Measurements from ENCODE around the gene ECI1.
"Not testable (repeated sequence)": the region's sequence is repeated elsewhere in the genome, so short reads cannot be mapped to it uniquely, and the experiment has no call there.

The ECI1 gene

DNA sequence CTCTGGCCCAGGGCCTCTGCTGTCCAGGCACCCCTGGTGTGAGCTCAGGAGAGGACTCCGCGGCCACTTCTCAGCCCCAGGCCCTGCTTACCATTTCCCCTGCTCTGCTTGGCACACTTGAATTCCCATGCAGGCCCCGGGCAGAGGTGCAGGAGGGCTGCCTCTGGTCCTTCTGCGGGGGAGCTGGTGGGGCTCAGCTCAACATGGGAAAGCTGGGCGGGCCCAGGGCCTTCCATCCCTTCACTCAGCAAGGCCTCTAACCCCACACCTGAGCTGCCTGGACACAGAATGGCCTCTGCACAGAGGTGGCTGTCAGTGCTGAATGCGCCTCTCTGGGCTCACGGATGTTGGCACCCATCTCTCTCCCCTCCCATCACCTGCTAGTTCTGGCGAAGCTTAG is 29.1 kb upstream of the ECI1 start:
- no peak for DNase-seq (ENCODE audit: low spot score)

DNA sequence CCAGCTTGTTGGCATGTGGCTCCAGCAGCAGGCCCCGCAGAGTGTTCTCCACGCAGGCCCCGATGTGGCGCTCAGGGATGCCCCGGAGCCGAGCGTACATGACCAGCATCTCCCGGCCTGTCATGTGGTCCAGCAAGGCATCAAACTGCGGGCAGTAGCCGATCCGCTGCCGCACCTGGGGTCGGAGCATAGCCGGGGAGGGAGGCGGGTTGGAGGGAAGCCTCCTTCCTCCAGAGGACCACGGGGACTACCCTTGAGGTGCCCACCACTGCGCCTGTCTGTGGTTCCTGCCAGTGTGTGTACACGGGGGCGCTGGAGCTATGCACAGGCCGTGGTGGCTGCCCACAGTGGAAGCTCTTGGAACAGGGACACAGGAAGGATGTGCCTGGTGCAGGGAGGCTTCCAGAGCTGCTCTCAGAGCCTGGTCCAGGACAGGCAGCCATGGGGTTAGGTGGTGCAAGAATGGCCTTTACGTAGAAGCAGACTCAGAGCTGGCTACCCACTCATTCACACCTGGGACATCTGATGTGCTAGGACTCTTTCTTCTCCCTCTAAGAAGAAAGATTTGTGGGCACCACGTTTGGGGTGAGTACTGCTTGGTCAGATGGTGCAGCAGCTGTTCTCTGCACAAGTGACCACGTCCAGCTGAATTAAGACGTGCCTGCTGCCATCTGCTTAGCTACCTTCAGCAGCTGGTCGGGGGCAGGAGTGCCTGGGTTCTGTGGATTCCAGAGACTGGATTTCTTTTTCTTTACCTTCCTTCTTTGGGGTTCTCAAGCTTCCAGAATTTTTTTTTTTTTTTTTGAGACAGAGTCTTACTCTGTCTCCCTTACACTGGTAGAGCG is 27.8 kb upstream of the ECI1 start:
- DNase-seq (ENCODE audit: low spot score) = no peak

DNA sequence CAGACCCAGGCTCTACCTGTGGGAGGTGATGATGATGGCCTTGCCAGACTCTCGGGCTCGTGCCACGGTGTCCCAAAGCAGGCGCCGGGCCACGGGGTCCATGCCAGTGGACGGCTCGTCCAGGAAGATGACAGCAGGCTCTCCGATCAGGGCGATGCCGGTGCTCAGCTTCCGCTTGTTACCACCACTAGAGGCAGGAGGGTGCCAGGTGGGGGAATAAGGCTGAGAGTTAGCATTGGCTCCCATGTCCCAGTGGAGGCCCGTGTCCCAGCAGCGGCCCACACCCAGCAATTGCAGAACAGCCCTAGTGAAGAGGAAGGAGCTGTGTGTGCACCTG is 26.9 kb upstream of the ECI1 start:
- no peak for DNase-seq (ENCODE audit: low spot score)

DNA sequence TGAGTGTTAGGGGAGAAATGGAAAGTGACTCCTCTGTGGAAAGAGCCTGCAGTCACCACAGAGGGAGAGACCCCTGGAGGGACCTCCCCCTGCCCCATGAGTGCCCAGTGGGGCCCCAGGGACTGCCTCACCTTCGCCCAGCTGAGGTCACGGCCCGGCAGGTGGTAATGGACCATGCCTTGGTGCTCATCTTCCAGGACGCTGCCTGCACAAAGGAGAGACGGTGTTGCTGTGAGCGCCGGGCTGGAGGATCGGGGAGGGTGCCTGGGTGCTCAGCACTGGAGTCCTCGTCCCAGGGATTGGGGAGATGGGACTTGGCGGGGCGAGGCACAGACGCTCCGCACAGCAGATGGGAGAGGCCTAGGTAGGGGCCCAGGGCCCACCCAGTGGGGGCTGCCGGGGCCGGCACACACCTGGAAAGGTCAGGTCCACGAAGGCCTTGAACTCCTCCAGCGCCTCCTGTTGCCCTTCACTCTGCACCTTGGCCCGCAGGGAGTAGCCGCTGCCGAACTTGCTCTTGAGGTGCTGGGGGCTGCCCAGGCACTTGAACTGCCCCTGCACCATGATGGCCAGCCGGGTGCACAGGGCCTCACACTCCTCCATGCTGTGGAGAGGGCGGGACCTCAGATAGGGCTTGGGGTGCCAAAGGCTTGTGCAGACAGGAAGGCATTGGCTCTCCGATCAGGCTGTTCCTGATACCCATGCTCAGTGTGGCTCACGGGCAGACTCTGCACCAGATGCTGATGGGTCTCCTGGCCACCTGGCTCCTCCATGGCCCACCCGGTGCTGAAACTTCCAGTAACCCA is 26.3 kb upstream of the ECI1 start:
- DNase-seq (ENCODE audit: low spot score) = no peak

DNA sequence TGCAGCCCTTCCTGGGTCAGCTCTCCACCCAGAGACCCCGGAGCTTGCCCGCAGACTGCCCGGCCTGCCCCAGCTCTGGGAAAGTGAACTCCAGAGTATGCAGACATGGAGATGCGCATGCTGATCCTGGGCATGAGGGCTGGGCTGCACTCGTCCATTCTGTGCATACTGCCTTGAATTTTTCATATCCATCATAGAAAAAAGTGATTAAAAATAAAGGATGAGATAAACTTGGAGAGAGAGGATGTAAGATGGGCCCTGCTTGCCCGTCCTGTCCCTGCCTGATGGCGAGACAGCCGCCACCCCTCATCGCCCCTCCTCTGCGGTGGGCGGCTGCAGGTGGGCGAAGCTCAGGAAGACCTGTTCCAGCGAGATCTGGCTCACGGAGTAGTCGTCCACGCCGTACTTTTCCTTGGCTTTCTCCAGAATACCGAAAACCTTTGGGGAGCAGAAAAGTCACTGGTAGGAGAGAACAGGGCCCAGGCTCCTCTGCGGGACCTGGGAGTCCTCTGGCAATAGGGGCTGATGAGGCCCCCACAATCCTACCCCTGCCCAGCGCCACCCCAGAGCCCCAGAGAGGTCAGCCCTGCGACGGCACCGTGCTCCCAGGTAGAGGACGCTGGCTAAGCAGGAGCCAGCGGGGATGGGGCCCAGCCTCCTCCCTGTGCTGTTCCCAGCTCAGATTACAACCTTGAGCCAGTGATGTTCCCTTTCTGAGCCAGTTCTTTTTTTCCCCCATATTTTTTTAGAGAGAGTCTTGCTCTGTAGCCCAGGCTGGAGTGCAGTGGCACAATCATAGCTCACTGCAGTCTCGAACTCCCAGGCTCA is 25.2 kb upstream of the ECI1 start:
- DNase-seq (ENCODE audit: low spot score) = no peak

DNA sequence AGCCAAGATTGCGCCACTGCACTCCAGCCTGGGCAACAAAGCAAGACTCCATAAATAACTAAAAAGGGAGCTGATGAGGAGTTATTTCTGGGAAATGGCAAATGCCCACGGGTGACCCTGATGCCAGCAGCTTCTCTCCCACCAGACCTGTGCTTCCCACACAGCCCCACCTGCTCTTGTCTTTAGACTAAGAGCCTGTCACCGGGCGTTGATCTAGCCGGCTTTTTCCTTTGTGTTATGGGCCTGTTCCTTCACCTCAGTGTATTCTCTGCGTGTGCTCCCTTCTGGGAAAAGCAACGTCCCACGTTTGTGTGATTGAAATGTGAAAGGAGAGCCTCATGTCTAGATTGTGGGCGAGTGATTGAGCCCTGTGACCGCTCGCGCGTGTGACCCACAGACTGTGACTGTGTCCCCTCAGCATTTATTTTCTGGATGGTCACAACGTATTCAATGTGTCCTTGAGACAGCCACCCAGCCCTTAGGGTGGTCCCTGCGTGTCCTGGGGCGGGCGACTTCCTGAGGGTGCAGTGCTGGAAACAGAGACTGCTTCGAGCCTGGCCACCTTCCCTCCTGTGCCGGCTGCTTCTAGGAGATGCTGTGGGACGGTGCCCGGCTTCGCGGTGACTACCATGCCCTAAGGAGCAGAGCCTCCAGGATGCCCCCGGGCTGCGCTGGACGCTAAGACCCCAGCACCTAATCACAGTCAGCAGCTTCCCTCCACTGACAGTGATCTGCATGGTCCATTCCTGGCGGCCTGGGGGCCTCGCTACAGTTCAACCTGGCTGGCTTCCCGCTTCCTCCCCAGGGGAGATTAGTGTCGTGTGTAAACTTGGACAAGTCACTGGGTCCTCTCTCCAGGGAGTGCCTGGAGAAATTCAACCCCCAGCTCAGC is 24.3 kb upstream of the ECI1 start:
- no peak for DNase-seq (ENCODE audit: low spot score)

DNA sequence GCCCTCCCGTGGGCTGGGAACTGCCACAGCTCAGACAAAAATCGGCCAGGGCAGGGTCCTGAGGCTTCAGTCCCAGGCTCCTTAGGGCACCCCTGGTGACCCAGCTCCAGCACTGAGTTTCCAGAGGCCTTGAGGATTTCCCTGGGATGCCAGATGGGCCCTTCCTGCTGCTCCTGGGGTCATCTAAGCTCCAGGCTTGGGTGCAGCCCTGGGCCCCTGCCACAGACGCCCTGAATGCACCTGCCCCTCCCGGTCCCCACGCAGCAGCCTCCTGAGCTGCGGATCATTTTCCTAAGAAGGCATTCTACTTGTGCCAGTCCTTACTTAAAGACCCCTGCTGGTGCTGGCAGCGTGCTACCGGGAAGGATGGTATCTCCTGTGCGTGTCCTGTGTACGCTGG is 22.5 kb upstream of the ECI1 start:
- no peak for DNase-seq (ENCODE audit: low spot score)

DNA sequence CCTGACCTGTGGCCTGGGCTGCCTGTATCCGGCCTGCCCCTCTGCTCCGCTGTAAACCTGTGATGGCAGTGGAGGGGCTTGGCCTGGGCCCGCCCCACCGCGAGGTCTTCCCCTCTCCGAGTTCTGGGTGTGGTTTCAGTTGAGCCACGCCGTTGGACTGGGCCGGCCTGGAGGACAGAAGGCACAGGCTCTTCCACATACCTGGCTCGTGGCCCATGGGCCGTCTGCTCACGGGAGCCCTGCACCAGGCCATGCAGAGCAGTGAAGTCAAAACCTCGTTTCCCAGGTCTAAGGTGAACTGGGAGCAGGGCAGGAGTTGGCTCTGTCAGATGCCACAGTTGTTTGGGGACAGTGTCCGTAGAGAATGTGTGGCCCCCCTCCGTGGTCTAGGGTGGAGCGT is 22.1 kb upstream of the ECI1 start:
- DNase-seq (ENCODE audit: low spot score) = no peak

DNA sequence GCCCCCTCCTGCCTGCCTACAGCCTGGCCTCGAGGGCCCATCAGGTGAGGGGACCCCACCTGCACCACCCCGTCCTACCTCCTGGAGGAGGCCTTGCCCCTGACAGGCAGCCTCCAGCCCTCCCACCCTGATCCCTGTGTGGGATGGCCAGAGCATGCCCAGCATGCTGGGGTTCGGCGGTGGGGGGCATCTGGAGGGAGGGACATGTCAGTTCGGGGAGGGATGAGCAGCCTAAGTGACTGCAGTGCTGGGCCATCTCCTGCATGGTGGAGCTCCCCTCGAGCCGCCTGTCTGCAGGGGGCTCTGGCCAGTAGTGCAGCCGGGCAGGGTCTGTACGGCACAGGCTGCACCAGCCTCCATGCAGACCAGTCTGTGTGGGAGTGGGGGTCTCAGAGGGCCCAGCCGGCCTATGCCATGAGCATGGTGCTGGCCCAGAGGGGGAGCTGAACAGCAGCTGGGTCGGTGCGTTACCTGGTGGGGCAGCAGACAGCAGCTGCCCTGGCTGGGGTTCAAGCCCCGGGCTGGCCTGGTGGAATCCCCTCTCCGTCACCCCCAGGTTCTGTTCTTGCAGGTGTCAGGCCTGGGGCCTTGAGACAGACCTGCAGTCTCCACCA is 20.6 kb upstream of the ECI1 start:
- no peak for DNase-seq (ENCODE audit: low spot score)

DNA sequence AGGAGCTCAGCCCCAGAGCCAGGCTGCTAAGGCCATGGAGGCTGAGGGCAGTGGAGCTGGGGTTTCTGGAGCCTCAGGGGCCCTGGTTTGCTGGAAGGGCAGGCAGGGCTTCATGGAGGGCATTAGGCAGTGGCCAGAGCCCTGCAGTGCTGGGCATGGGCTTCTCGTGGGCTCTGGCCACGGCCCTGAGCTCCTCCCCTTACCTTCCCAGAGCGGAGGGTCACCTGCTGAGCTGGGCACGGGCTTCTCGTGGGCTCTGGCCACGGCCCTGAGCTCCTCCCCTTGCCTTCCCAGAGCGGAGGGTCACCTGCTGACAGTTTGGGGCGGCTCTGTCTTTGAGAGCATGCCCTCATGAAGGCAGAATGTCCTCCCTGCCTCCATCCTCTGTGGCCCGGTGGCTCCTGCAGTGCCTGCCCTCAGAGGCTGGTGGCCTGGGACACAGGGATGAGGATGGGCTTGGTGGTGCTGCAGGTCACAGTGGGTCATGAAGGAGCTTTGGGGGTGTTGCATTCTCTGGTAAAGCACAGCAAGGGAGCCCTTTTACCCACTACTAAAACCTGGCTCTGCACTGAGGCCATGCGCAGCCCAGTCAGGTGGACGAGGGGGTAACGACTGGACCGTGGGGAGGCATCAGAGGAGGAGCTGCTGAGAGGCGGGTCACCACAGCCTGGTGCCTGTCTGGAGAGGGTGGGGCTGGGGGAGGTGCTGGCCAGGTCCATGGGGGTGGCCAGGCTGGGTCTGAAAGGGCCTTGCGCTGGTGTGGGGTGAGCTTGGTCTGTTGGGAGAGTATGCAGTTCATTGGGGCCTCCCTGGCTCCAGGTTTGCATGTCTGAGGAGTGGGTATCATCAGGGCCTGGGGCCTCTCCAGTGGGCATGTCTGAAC is 19.4 kb upstream of the ECI1 start:
- no peak for DNase-seq (ENCODE audit: low spot score)

DNA sequence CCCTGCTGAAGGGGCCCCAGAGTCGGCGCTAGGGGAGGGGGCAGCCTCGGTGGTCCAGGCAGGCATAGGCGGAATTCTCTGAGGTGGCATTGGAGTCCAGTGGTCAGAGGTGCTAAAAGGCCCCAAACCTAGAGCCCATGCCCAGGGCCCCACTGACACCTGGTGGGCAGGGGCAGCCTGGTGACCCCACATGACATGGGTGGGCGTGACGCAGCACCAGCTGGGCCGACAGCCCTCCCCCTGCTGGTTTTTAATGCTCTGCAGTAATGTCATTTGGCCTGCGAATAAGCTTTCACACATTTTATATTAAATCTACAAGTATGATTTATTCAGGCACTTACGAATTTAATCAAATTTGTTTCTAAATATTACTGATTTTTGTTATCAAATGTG is 18.7 kb upstream of the ECI1 start:
- no peak for DNase-seq (ENCODE audit: low spot score)

DNA sequence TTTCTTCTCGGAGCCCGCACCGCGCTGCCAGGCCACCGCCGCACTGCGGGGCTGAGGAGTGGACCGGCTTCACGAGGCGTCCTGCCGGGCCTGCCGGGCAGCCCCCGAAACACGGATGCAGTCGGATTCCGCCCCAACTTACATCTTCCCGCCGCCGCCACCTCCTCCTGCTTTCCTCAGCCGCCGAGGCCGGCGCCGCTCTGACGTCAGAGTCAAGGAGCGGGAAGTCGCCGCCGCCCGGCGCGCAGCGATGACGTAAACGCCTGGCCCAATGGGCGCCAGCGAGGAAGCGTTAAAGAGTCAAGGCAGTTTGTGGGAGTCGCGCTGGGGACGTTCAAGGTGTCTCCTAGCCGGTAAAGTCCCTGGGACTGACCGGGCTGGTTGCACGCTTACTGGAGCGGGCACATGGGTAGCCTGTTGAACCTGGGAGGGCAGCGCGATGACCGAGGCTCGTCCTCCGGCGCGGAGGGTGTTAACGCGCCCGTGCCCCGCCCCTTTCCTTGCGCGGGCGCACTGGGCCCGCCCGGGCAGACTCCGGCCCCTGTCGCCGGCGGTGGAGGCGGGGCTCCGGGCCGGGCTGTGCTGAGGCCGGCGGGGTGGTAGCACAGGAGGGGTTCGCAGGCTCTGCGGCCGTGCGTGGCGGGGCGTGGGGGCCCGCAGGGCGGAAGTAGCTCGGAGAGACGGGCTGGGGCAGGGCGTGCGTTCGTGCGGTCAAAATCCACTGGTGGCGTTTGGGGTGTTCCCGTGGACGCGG is 16.7 kb upstream of the ECI1 start, which contains the start of gene RNPS1:
Gene RNPS1, minus strand, starts transcription at position 214 of the 754 bp plus-strand sequence. CDS start 3,483 bp downstream, outside the sequence.
- peak; percentile 92 for DNase-seq (ENCODE audit: low spot score)

DNA sequence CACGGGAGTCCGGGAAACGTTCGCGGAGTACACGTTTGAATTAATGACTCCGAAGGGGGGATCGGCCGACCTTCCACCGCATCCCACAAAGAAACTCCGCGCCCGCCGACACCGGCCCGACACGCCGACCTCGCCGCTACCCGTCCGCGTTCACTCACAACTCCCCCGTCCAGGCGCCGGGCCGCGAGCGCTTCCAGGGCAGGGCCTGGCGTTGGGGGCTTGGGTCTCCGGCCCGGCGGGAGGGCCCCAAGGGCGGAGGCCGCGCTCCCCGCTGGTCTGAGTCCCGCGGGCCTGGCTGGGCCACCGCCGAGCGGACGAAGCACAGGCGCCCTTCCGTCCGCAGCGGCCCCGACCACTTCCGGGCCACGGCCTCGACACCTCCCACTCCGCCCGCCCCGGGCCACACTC is 16.1 kb upstream of the ECI1 start:
- not testable (repeated sequence) for DNase-seq (ENCODE audit: low spot score)

DNA sequence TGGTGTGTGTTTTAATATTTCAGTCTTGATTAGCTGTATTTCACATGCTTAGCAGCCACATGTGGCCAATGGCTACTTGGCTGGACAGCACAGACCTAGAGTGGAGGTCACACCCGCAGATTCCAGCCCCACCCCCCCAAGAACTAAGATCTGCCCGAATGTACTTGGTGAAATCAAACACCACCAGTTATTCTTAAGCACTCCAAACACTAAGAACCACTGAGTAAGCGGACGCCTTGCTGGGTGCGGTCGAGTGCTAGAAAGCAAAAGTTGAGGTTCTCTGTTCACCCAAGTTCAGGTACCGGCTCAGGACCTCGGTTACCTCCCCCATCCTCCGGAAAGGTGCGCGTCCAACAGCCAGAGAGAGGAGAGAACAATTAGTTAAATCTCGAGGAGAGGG is 15.5 kb upstream of the ECI1 start:
- DNase-seq (ENCODE audit: low spot score) = peak; percentile 7

DNA sequence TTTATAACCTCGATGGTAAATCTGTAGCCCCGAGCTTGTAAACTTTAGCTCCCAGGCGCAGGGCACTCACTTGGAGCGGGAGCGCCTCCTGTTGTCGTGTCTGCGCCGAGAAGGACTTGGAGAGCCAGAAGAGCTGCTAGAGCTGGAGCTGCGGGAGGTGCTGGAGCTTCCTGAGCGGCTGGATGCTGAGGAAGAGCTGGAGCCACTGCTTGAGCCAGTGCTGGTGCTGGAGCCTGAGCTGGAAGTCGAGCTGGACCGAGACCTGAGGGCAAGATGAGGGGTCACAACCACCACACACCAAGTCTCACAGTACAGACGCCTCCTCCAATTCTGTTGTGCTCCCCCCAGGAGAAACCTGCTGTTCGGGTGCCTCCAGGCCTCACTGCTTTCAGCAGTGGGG is 11.6 kb upstream of the ECI1 start:
- not testable (repeated sequence) for DNase-seq (ENCODE audit: low spot score)

DNA sequence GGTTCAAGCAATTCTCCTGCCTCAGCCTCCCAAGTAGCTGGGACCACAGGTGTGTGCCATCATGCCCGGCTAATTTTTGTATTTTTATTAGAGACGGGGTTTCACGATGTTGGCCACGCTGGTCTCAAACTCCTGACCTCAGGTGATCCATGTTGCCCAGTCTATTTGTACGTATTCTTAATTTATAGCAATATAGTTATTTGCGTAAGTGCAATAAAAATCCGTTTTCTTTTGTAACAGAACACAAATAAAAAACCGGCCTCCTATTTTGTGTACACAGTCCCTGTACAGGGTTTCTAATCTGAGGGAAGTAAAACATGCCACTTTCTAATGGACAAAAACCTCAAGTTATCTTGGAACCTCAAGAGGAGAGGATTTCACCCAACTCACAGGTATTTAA is 8.9 kb upstream of the ECI1 start:
- DNase-seq (ENCODE audit: low spot score) = no peak

DNA sequence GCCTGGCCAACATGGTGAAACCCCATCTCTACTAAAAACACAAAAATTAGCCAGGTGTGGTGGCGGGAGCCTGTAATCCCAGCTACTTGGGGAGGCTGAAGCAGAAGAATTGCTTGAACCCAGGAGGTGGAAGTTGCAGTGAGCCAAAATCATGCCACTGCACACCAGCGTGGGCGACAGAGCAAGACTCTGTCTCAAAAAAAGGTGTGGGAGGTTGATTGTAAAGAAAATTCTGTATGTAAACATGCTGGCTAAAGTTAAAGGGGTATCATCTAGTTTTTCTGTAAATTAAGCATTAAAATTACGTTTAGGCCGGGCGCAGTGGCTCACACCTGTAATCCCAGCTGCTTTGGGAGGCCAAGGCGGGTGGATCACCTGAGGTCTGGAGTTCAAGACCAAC is 7.1 kb upstream of the ECI1 start:
- not testable (repeated sequence) for DNase-seq (ENCODE audit: low spot score)

DNA sequence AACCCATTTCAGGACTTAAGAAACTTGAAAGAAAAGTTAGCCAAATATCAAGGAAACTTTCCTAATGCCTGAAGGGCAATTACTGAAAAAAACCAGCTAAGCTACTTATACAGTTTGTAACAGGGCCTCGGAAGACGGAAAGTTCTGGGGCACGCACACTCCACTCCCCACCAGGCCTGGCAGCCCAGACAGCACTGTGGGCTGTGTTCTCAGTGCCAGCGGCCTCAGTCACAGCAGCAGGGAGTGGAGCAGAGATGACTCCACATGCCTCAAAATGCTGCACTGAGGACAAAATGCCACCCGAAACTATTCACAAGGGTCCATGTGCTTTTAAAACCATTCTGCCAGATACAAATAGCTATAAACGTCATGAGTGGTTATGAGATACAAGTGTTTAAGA is 6.3 kb upstream of the ECI1 start:
- no peak for DNase-seq (ENCODE audit: low spot score)

DNA sequence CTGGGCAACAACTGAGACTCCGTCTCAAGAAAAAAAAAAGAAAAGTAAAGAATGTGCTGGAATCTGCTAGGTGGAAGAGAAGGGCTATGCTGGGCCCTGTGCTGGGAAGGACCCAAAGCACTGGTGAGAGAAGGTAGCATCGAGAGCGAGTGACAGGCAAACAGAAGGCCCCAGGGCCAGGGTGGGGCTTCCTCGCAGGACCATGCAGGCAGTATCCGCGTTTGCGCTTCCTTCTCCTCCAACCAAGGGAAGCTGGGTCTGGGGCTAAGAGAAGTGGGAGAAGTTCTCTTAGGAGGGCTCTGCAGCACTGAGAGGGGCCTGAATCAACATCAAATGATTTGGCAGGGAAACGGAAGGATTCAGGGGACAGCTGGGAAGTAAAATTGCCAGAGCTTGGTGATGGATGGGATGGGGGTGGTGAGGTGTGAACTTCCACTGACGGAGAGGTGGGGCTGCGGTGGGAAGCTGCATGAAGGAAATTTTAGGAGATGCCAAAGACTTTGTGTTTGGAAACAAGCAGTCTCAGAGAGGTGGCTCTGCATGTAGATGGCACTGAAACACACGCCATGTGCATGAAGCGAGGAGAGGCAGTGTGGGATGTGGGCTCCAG is 5.2 kb upstream of the ECI1 start:
- DNase-seq (ENCODE audit: low spot score) = no peak
